ENCODE data around the gene WWC2.

GRCh38 chr4:183082053-183082452 is 17.0 kb upstream of the WWC2 start:
- TF ChIP-seq CTCF (IDR thresholded peaks at IDR 0.05) = no peak
- TF ChIP-seq REST (IDR thresholded peaks at IDR 0.05; ENCODE audit: insufficient read depth in 1 of 2, low read depth in 2 of 2, low read length in 1 of 2) = no peak
- TF ChIP-seq POLR2AphosphoS5 (IDR thresholded peaks at IDR 0.05; ENCODE audit: low read depth, low read length) = no peak
- TF ChIP-seq TCF7L2 (IDR thresholded peaks at IDR 0.05; ENCODE audit: low read depth, low read length) = no peak
- no peak for TF ChIP-seq SIN3A (IDR thresholded peaks at IDR 0.05; ENCODE audit: borderline replicate concordance, insufficient read depth, low read depth, low read length)
